NOMO-1 (cell line): Measurements from ENCODE around the gene RSPH9.
A peak's percentile ranks its signal among the peaks of the same experiment; 100 is the strongest.

ENCODE experiments used
- DNase-seq, 2 experiments: peaks; one replicate each; lab custom pipeline; 2025; ENCODE audit not compliant: unreplicated experiment in 2 of 2; lab: John Stamatoyannopoulos, UW

The RSPH9 gene, protein sequence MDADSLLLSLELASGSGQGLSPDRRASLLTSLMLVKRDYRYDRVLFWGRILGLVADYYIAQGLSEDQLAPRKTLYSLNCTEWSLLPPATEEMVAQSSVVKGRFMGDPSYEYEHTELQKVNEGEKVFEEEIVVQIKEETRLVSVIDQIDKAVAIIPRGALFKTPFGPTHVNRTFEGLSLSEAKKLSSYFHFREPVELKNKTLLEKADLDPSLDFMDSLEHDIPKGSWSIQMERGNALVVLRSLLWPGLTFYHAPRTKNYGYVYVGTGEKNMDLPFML

DNA sequence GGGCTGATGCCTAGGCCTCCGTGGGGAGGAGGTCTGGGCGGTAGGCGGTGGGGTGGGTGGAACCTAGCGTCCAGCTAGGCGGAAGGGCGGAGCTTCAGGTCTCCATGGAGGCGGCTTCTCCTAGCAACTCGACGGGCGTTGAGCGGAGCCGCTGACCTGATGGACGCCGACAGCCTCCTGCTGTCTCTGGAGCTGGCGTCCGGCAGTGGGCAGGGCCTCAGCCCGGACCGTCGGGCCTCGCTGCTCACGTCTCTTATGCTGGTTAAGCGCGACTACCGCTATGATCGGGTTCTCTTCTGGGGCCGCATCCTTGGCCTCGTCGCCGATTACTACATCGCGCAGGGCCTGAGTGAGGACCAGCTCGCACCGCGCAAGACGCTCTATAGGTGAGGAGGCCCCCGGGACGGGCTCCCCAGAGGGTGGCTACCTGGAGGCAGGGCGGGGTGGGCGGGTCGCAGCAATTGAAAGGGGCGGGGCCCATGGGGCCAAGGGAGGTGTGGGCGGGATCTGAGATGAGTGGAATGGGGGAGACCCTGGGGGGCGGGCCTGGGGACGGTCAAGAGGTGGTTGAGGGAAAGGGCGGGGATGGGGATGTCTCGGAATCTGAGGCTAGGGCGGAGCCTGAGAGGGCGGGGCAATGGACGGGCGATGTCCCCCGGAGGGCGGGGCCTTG, at the start of gene RSPH9:
Gene RSPH9 (plus strand): TSS at position 97 of the 673 bp plus-strand sequence. CDS start 63 bp downstream, at position 160.
- DNase-seq: peak in 1 of 2 experiments; percentile 32

DNA sequence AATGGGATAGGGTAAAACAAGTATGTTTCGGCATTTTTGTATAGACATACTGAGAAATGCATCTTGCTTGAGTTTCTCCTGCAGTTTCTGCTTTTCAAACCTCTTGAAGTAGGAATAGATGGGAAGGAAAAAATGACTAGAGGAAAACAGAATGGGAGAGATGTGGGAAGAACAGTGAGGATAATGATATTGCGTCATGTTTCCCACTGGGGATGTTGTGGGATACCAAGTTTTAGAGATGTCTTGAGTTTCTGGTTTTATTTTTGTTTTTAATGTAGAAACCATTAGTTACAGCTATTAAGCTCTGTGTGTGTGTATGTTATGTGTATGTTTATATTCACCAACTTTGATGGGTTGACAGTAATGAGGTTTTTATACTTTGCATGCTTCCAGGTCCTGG, 44.2 kb upstream of the RSPH9 start:
- DNase-seq: no peak

DNA sequence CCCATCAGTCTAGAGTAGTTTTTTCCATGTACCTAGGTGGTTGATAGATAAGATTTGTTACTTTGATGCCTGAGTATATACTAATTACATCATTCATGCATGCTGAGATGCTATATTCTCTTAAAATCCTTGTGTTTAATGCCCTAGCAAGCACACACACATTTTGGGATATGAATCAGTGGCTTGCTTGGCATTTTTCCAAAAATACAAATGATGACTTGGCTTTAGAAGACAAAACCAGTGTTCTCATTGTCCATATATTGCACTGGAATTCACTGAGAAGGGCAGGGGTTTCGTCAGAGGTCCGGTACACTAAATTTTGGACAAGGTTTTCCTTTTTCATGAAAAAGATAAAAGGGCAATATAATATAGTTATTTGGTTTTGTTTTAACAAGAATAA, 40.7 kb upstream of the RSPH9 start:
- no peak for DNase-seq

DNA sequence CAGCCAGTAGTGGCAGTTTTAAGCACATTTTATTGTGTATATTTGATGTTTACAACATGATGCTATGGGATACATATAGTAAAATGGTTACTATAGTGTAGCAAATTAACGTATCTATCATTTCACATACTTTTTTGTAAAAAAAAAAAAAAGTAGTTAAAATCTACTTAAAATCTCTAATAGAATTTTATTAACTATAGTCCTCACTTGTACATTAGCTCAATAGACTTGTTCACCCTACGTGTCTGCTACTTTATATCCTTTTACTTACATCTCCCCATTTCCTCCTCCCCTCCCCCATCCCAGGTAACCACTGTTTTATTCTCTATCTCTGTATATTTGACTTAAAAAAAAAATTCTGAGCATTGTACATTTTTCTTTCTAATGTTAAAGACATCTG, 38.8 kb upstream of the RSPH9 start:
- no peak for DNase-seq

DNA sequence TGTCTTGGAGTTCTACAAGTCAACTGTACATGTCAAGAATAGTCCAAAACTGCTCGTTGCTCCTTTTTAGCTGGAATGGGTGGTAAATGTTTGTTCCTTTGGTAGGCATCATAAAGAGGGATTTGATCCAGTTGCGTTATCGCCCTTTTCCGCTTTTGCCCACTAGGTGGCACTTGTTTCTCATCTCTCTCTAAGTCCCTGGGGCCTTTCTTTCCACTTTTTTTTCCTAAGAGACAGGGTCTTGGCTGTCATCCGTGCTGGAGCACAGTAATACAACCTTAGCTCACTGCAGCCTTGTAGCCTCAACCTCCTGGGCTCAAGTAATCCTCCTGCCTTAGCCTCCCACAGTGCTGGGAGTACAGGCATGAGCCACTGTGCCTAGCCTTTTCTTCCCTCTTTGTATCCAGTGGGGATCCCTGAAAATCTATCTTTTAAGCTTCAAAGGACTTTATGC, 36.5 kb upstream of the RSPH9 start:
- peak; percentile 28 to 37 for DNase-seq

DNA sequence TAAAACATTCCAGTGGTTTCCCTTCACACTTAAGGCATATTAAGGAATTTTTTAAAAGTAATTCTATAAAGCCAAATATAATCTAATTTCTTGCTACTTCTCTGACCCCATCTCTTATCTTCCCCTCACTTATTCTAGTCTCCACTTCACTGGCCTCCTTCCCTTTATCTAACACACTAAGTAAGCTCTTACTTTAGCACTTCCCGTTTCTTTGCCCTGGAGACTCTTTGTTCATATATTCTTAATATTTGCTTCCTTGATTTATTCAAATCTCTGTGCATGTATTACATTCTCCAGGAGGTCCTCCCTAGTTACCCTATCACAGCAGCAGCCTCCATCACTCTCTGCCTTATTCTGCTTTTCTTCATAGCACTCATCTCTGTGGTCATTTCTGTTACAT, 36.0 kb upstream of the RSPH9 start:
- DNase-seq: peak; percentile 68 to 73

DNA sequence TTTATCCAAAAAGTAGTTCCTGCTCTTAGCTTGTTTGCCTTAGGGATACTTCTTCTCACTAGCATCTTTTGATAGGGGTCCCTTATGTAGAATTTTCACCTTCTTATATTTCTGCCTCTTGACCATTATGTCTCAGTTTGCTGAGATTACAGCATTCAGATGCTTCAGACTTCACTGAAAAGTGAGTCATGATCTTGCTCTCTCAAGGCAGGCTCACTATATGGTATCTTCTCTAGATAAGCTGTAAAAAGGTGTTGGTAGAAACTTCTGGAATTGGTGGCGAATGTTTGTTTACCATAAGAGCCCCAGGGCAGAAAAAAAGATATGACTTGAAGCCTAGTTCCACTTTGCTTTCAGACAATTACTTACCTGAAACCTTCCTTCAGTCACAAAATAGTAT, 35.4 kb upstream of the RSPH9 start:
- DNase-seq: no peak

DNA sequence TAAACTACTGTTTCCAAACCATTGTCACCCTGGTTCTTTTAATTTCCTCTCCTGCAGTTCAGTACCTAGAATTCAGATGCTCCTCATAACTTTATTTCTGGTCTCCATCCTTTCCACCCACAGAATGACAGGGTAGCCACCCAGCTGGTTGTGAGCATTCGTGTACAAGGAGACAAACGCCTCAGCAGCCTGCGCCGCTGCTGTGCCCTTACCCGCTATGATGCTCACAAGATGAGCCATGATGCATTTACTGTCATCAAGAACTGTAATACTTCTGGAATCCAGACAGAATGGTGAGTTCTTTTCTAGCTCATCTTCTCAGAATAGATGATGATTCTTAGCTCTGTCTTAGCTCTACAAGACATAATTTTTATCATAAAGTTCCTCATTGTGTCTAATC, 34.4 kb upstream of the RSPH9 start:
- DNase-seq: no peak

DNA sequence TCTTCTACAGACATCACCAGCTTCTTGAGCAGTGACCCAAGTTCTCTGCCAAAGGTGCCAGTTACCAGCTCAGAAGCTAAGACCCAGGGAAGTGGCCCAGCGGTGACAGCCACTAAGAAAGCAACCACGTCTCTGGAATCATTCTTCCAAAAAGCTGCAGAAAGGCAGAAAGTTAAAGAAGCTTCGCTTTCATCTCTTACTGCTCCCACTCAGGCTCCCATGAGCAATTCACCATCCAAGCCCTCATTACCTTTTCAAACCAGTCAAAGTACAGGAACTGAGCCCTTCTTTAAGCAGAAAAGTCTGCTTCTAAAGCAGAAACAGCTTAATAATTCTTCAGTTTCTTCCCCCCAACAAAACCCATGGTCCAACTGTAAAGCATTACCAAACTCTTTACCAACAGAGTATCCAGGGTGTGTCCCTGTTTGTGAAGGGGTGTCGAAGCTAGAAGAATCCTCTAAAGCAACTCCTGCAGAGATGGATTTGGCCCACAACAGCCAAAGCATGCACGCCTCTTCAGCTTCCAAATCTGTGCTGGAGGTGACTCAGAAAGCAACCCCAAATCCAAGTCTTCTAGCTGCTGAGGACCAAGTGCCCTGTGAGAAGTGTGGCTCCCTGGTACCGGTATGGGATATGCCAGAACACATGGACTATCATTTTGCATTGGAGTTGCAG, 31.0 kb upstream of the RSPH9 start:
- no peak for DNase-seq

DNA sequence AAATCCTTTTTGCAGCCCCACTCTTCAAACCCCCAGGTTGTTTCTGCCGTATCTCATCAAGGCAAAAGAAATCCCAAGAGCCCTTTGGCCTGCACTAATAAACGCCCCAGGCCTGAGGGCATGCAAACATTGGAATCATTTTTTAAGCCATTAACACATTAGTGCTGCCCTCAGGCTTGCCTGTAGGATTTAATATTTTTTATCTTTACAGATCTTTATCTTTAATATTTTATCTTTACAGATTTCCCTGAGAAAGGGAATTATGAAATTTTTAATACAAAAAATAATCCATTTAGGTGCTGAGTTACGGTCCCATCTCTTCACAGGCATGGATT, 30.5 kb upstream of the RSPH9 start:
- no peak for DNase-seq

DNA sequence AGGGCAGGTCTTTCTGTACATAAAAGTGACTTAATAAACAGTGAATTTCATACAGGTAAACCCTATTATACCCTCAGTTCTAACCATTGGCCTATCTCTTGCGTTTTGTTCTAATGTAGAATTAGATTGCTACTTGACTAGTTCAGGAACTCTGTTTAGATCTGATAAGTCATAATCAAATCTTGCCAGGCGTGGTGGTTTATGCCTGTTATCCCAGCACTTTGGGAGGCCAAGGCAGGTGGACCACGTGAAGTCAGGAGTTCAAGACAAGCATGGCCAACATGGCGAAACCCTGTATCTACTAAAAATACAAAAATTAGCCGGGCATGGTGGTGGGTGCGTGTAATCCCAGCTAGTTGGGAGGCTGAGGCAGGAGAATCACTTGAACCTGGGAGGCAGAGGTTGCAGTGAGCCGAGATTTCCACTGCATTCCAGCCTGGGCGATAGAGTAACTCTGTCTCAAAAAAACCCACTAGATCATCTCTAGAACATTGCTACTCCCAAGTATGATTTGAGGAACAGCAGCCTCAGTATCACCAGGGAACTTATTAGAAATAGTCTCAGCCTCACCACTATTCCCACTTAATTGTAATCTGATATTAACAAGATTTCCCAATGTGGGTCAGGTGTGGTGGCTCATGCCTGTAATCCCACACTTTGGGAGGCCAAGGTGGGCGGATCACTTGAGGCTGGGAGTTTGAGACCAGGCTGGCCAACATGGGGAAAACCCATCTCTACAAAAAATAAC, 27.9 kb upstream of the RSPH9 start:
- DNase-seq: no peak

DNA sequence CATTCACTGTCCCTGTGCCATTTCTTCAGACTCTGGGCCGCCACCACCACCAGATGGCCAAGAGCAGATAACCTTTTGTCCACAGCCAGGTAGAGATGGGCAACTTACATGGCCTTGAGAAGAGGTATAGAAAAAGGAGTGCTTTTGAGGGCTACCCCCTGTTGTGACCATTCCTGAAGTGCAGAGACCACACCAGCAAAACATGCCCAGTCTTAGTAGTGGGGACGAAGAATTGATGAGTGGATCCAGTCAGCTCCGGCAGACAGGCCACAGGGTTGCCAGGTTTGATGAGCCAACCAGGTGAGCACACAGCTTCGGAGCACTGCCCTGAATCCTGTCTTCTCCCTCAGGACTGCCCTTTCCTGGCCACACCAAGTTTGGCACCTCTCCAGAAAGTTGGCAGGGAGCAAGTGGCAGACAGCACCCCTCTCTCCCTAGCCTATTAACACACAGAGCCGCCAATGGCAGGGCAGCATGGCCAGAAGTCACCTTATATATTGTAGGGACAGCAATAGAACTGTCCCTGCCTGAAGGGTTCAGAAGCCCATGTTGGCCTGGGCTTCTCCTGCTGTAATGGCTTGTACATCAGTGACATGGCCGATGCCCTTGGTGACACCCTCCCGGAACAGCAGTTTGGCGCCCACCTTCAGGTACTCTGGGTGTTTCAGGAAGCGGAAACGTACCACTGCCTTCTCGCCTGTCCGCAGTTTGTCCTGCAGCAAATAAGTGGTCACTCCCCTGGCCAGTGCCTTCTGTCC, 23.6 kb upstream of the RSPH9 start:
- DNase-seq: no peak

DNA sequence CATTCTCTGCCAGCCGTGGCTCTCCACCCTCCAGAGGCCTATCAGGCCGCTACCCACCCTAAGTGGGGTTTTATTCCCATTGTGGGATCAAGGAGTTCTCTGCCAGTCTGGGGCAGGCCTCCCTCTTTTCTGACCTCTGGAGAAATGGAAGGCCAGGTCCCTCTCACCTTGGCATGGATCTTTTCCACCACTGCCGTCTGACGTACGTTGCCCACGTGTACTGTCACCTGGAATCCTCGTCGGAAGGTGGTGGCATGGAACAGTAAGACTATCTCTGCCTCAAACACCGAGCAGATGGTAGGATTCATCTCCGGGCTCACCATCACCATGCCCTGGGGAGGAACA, 23.0 kb upstream of the RSPH9 start:
- DNase-seq: no peak

DNA sequence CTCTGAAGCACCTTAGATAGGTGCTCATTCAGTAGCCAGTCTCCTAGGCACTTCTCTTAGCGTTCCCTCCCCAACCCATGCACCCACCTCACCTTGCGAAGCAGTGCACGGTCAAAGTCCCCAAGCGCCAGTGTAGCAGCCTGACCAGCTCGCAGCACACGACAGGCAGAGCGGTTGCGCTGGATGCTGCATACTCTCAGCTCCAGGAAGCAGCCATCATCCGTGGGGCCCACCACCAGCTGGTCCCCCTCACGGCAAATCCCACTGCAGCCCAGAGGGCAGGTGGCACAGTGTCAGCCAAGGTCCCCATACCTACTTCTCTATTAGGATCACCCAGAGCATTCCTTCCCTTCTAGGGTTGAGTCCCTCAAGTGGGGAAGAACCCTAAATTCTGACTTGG, 22.3 kb upstream of the RSPH9 start:
- no peak for DNase-seq

DNA sequence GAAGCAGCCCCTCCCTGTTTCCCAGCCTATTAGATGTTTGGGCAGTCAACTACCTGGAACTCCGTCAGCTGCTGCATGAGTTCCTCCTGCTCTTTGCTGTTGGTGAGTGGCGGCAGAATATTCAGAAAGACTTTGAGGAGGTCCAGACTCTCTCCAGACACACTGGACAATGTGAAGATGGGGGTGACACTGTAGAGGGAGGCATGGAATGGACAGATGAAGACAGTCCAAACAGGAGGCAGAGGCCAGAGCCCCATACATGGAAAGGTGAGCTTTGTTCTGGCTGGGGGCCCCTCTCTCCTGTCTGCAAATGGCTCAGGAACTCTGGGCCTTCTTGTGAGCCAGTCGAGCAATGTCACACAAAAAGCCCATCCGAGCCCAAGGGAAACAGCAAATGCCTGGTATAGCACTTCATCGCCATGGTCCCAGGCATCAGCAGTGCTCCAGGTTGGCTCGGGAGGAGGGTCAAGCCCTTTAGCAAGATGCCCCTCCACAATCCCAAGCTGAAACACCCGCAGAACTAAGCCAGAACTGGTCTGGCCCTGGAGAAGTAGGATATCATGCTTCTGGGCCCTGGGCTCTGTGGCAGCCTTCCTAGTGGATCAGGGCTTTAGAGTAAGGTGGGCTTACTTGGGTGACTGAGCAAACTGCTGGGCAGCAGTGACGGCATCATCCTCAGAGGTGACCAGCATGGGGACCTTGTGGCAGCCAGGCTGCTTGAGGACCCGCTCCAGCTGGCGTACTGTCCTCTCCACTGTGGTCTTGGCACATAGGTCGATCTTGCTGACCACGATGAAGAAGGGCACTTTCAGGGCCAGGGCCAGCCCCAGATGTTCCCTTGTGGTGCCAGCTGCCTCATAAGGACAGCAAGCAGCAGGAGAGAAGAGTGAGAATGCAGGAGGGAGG, 20.7 kb upstream of the RSPH9 start:
- DNase-seq: no peak

DNA sequence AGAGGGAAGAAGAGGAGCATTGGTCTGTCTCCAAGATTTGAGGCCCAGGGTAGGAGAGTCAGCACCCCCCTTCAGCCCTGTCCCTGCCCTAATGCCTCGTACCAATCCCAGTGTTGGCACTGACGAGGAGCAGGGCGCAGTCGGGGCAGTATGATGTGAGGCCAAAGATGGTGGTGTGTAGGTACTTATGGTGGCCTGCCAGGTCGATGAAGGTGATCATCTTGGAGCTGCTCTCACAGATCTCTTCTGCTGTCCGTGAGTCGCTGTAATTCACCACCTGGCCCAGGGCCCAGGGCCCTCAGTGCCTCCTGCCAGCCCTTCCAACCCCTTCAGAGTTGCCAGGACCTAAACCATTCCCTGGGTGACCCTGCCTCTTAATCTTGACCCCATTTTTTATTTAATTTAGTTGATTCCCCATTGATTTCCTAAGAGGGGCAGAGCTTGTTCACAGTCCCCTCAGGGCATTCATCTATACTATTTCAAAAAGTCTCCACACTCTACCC, 20.0 kb upstream of the RSPH9 start:
- DNase-seq: no peak

DNA sequence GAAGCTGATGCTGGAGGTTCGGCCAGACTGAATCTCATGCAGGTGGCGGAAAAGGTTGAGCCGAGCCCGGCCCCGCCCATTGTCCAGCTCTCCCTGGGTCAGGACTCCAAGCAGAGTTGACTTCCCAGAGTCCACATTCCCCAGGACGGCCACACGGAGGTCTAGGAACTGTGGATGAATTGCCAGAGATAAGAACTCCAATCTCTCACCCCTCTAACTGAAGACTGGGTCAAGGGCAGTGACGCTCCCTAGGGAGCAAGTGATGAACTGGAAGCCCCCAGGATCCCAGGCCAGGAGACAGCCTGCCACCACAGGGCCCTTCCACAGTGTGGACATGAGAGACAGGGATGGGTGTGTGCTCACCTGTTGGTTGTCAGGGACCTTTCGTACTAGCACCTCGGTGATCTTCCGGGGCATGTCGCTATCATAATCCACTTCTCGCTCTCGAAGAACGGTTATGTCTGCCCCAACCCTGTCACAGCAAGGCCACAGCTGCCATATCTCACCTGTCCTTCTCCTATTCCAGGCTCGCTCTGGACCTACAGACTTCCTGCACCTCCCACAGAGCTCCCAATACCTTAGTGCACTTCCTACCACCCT, 19.3 kb upstream of the RSPH9 start:
- DNase-seq: no peak

DNA sequence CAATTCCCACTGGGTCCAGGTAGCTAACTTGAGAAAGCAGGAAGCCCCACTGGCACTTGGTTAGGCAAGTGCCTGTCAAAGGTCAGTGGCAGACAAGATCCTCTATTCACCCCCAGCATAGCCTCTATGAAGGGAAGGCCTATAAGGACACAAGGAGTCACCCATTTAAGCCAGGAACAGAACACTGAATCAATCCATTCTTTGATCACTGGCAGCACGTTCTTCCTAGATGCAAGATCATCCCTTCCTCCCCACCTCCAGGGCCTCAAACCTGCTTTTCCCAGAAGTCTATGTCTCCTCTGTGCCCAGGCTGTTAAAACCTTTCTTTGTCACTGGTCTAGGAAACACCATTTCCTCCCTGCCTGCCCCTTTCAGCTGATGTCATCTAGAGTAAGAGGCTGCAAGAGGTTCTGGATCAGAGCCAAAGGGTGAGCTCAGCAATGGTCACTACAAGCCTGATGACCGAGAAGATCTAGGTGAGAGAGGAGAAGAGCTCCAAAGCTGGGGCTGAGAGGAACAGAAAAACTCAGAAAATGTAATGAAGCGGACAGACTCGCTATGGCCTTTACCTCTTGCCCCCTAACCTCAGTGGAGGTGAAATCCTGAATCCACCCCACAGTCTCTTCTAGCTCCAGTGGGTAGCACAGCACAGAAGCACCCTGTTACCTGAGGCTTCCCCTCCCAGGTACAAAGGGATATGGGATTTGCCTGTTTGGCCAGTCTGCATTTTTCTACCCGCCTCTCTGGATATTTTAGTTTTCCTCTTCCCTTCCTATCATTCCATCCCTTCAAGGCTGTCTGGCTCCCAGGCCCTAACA, 17.6 kb upstream of the RSPH9 start:
- DNase-seq: peak in 1 of 2 experiments; percentile 8
